Sigmoid colon (tissue), 4 donors: Measurements from ENCODE around the gene ZNF207.

Experiments used
- POLR2A ChIP-seq, 2 donors: fragments of 450-650 bp; IDR thresholded peaks; one replicate each; pipeline ENCODE4 v1.6.1; 2016; ENCODE audit warnings: antibody characterized with exemption in 2 of 2, mild to moderate bottlenecking in 2 of 2, moderate library complexity in 2 of 2
- POLR2AphosphoS5 ChIP-seq, 4 donors: sonication (generic); formaldehyde crosslinking; IDR thresholded peaks; one replicate each; pipeline ENCODE4 v1.6.1; 2017; ENCODE audit warnings: antibody characterized with exemption in 4 of 4
- TF ChIP-seq, protein P1 (sequence below), 4 experiments: fragments of 450-650 bp in 3 of 4; fragments of 200-600 bp in 1 of 4; IDR thresholded peaks; one replicate each; pipeline ENCODE4 v1.5.1; 2016 to 2019; ENCODE audit warnings: antibody characterized with exemption in 4 of 4, mild to moderate bottlenecking in 3 of 4, moderate library complexity in 2 of 4

DNA sequence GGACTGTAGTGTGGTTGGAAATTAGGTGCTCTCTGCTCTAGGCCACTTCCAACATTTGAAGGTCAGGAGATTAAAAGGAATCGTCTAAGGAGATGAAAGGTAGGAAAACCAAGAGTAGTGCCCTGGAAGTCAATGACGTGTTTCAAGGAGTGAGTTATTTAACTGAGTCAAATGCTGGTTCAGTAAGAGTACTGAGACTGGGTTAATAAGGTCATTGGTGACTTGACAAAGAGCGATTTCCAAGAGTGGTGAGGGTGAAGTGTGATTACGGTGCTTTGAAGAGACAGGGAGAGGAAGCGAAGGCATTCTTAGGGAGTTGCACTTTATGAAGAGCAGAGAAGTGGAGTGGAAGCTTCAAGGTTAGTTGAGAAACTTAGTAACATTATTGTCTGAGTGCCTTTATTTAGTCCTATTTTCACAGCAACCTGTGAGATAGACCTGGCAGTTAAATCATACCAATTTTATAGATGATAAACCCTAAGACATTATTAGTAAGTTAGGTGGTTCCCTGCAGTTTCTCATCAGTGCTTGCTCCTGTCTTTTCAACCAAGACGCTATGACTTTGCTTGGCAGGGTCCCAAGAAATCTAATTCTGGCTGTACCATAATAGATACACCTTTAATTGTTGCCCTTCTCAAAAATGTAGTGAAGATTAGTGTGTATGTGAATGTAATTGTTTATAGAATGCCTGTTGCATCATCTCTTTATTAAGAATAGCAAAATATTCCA is 5.9 kb downstream of the ZNF207 start:
- no peak for TF ChIP-seq POLR2A (IDR thresholded peaks at IDR 0.05)
- TF ChIP-seq, protein P1, sequence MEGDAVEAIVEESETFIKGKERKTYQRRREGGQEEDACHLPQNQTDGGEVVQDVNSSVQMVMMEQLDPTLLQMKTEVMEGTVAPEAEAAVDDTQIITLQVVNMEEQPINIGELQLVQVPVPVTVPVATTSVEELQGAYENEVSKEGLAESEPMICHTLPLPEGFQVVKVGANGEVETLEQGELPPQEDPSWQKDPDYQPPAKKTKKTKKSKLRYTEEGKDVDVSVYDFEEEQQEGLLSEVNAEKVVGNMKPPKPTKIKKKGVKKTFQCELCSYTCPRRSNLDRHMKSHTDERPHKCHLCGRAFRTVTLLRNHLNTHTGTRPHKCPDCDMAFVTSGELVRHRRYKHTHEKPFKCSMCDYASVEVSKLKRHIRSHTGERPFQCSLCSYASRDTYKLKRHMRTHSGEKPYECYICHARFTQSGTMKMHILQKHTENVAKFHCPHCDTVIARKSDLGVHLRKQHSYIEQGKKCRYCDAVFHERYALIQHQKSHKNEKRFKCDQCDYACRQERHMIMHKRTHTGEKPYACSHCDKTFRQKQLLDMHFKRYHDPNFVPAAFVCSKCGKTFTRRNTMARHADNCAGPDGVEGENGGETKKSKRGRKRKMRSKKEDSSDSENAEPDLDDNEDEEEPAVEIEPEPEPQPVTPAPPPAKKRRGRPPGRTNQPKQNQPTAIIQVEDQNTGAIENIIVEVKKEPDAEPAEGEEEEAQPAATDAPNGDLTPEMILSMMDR (IDR thresholded peaks at IDR 0.05): no peak
- no peak for TF ChIP-seq POLR2AphosphoS5 (IDR thresholded peaks at IDR 0.05)
